Activated CD8-positive, alpha-beta memory T cell treated with anti-CD3 and anti-CD28 coated beads for 36 hours (primary cell): ENCODE results near the gene PSORS1C1. TPM values are rescaled to one million over a fixed set of nuclear protein-coding genes. Genes with fewer than 3 reads are reported as not detected.
"Not testable (repeated sequence)": the region's sequence is repeated elsewhere in the genome, so short reads cannot be mapped to it uniquely, and the experiment has no call there.

ENCODE experiments used
- CTCF ChIA-PET: fragments of 350-600 bp; sonication (Branson Sonifier 250); formaldehyde crosslinking; loops from one replicate; lab custom pipeline; 2021; ENCODE audit warnings: antibody characterized with exemption; lab: Charles Lee
- POLR2A ChIA-PET: fragments of 350-600 bp; sonication (Branson Sonifier 250); formaldehyde crosslinking; loops from one replicate; lab custom pipeline; 2021; ENCODE audit warnings: antibody characterized with exemption; lab: Charles Lee
- total RNA-seq, 2 experiments: library from RNA; stranded (reverse); gene quantifications; one replicate each; pipeline ENCODE4 v1.2.3, GENCODE V29; 2021

Gene PSORS1C1, protein sequence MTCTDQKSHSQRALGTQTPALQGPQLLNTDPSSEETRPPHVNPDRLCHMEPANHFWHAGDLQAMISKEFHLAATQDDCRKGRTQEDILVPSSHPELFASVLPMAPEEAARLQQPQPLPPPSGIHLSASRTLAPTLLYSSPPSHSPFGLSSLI
- not detected for total RNA-seq

DNA sequence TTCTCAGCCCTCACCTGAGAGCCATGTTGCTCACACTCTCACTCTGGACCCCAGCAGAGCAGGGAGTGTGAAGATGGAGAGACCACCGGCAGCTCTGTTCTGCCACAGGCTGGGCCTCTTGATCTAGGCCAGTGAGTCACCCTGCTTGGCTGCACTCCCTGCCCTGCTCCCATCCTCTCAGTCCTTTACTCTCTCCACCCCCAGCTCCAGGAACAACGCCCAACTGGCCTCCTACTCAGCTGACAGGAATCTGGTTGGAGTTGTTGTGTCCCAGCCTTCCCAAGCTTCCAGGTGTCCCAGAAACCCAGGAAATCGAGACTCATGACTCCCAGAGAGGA is at the start of gene PSORS1C1:
Gene PSORS1C1, plus strand, starts transcription at position 260 of the 338 bp plus-strand sequence. CDS start 14,833 bp downstream, outside the sequence.
- CTCF ChIA-PET, result interaction anchor here (1.3 kb wide), 1 partner anchor 28 kb away, joined by 3 read pairs; no protein-coding TSS in a partner anchor
- POLR2A ChIA-PET, result no interaction called here

DNA sequence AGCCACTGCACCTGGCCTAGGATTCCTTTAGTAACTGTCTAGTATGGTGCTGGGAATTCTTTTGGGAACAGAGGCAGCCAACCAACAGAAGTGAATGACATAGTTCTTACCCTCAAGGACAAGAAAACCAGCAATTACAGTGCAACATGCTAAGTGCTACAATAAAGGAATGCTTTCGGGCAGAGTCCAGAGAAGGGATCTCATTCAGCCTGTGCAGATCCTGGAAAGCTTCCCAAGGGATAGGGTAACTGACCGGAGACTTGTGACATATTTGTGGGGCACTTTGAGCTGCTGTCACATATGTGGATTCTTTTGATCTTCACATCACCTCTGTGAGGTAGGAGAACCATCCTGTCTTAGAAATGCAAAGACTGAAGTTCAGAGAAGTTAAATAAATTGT is 49.0 kb upstream of the PSORS1C1 start:
- ChIA-PET POLR2A (interaction anchor here (0.5 kb wide), 1 partner anchor 387 kb away, joined by 3 read pairs; no protein-coding TSS in a partner anchor), CTCF (no interaction called here)

DNA sequence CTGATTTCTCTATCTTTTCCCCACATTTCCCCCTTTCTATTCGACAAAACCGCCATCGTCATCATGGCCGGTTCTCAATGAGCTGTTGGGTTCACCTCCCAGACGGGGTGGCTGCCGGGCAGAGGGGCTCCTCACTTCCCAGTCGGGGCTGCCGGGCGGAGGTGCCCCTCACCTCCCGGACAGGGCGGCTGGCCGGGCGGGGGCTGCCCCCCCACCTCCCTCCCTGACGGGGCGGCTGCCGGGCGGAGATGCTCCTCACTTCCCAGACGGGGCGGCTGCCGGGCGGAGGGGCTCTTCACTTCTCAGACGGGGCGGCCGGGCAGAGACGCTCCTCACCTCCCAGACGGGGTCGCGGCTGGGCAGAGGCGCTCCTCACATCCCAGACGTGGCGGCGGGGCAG is 47.6 kb upstream of the PSORS1C1 start:
- CTCF ChIA-PET, POLR2A ChIA-PET: not testable (repeated sequence)

DNA sequence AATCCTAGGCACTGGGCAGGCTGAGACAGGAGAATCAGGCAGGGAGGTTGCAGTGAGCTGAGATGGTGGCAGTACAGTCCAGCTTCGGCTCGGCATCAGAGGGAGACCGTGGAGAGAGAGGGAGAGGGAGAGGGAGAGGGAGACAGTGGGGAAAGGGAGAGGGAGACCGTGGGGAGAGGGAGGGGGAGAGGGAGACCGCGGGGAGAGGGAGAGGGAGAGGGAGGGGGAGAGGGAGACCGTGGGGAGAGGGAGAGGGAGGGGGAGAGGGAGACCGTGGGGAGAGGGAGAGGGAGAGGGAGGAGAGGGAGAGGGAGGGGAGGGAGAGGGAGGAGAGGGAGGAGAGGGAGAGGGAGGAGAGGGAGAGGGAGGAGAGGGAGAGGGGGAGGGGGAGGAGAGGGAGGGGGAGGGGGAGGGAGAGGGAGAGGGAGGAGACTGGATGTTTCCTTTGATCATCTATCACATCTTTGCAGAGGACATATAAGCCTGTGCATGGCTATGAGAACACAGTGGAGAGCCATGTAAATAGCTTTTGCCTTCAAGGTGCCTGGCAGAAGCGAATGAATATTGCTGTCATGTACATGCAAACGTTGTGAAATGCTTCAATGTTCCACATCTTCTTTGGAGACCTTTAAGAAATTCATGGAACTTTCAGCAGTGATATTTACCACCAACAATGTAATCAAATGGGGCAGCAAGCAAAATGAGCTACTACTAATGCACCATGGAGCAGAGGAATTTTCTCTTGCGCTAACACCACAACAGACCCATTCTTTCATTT is 46.5 kb upstream of the PSORS1C1 start:
- POLR2A ChIA-PET, result not testable (repeated sequence)
- CTCF ChIA-PET, result interaction anchor here (0.7 to 3.2 kb wide), 5 partner anchors 11 to 236 kb away, joined by 3 to 16 read pairs (median 8); partner anchors contain the start of gene VARS2

DNA sequence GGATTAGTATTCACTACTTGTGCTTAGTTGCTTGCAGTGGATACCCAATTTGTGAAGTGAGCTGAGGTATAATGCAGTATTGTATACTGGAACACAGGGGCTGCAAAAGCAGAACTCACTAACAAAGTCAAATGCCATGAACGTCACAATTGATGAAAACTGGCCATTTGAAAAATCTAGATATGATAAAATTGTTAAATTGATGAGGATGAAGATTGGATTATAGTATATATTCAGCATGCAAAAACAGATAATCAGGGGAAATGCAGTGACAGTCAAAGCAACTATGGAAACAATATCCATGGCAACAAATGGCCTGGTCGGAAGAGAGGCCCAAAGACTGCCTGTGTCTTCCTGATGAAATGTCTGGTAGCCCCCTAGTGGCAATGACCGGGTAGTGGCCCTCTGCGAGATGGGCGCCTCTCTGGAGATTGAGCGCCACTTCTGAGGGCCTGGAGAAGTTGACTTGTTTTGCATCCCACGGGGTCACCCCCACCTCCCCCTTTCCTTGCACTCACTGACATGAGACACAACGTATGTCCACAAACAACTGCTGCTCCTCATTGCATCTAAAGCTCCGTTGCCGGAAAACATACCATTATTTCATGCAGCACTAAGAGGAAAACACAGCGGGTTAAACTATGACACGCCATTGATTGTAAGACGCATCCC is 45.8 kb upstream of the PSORS1C1 start:
- ChIA-PET CTCF (interaction anchor here (0.7 to 3.2 kb wide), 6 partner anchors 11 to 237 kb away, joined by 3 to 16 read pairs (median 6); partner anchors contain the start of gene VARS2), POLR2A (no interaction called here)

DNA sequence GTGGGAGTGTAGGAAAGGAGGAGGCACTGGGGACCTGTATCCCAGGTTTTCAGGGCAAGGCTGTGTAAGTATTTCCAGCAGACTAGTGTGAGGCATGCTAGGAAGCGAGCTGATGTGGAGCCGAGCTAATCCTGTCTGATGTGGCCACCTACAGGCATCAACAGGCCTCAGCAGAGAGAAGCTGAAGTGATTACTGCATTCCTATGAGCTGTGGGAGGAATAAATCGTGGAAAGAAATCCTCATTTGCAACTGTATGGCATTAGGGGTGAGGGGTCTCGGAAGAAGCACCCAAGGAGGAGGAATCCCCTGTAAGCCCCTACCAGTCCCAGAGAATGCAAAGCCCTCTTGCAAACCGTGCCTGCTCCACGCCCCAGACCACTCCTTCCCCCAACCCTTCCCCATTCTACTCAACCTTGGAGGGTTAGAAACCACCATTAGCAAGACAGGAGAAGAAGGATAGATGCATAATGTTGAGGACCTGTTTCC is 43.8 kb upstream of the PSORS1C1 start:
- POLR2A ChIA-PET, result no interaction called here
- CTCF ChIA-PET, result interaction anchor here (3.2 kb wide), 1 partner anchor 9 kb away, joined by 16 read pairs; no protein-coding TSS in a partner anchor

DNA sequence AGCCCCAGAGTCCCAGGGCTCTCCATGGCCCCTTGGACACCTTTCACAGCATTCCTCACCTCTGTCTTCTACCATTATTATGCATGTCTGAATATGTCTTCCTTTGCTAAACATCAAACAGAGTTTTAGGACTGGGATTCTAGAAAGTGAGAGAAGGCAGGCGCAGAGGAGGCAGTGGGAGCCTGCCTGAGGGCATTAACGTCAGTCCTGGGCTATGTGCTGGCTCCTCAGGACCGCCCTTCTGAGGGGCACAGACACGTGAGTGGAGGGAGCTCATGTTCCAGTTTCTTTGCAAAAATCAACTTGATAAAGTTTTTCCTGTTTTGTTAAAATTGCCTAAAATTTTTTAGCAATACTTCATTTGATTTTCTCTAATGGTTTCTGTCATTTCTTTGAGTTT is 40.2 kb upstream of the PSORS1C1 start:
- ChIA-PET CTCF (interaction anchor here (0.6 kb wide), 1 partner anchor 118 kb away, joined by 4 read pairs; no protein-coding TSS in a partner anchor), POLR2A (no interaction called here)

DNA sequence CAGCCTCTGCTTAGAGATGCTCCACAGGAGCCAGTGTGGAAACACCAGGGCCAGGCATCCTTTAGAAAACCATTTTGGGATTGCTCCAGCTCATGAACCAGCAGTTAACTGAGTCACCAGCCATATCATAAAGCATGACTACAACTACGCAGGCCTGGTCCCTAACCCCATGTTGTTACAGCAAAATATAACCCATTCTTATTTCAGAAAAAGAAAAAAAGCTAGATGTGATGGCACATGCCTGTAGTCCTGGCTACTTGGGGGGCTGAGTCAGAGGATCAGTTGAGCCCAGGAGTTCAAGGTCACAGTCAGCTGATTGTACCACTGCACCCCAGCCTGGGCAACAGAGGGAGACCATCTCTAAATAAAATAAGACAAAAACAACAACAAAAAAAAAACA is 39.1 kb upstream of the PSORS1C1 start:
- POLR2A ChIA-PET, result no interaction called here
- CTCF ChIA-PET, result no interaction called here

DNA sequence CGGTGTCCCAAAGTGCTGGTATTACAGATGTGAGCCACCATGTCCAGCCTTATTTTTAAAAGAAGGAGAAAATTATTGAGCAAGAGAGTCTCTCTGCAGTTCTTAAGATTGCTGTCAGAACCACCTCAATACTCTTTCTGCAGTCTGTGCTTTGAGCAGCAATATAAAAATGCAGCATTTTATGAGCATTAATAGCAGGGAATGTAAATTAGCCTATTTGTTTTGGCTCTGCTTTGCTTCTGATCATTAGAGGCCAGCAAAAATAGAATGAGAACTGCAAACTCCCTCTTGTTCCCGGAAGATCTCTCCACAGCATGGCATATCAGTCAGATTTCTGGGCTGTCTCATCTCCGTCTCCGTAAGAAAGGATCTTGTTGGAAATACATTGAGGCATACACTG is 38.0 kb upstream of the PSORS1C1 start:
- ChIA-PET CTCF (interaction anchor here (0.8 kb wide), 1 partner anchor 56 kb away, joined by 3 read pairs; no protein-coding TSS in a partner anchor), POLR2A (no interaction called here)

DNA sequence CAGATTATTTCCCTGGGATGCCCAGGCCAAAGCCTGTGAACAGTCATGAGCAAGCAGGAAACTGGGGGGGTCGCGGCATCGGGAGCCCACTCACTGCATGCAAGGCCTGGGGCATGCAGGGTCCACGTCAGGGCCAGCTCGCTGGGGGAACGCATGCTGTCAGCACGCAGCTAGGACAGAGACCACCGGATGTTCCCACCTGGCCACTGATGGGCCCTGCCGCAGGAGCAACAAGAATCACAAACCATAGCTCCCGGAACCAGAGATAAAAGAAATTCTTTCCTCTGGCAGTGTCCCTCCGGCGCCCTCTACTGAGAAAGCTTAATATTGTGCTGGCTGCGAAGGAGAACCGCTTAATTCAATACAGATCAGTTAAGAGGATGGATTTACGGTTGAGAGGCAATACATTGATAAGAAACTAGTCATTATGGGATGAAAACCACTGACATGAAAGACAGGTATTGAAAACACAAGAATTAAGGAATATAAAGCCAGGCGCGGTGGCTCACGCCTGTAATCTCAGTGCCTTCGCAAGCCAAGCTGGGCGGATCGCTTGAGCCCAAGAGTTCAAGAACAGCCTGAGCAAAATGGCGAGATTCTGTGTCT is 34.8 kb upstream of the PSORS1C1 start:
- CTCF ChIA-PET, result interaction anchor here (0.6 to 3.6 kb wide), 19 partner anchors 10 to 424 kb away, joined by 3 to 38 read pairs (median 4); partner anchors contain the start of genes MUC22 and VARS2
- POLR2A ChIA-PET, result interaction anchor here (1.0 kb wide), 1 partner anchor 166 kb away, joined by 5 read pairs; the partner anchor contains the start of gene VARS2

DNA sequence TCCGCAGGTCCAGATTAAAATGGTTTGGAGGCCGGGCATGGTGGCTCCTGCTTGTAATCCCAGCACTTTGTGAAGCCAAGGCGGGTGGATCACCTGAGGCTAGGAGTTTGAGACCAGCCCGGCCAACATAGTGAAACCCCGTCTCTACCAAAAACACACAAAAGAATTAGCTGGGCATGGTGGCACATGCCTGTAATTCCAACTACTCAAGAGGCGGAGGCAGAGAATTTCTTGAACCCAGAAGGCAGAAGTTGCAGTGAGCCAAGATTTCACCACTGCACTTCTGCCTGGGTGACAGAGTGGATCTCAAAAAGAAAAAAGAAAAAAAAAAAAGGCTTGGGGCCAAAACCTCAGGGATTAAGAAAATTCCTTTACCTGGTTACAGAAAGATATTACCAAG is 32.7 kb upstream of the PSORS1C1 start:
- ChIA-PET CTCF (interaction anchor here (0.7 to 6.6 kb wide), 3 partner anchors 167 to 293 kb away, joined by 3 to 34 read pairs (median 4); partner anchors contain the start of gene VARS2), POLR2A (no interaction called here)

DNA sequence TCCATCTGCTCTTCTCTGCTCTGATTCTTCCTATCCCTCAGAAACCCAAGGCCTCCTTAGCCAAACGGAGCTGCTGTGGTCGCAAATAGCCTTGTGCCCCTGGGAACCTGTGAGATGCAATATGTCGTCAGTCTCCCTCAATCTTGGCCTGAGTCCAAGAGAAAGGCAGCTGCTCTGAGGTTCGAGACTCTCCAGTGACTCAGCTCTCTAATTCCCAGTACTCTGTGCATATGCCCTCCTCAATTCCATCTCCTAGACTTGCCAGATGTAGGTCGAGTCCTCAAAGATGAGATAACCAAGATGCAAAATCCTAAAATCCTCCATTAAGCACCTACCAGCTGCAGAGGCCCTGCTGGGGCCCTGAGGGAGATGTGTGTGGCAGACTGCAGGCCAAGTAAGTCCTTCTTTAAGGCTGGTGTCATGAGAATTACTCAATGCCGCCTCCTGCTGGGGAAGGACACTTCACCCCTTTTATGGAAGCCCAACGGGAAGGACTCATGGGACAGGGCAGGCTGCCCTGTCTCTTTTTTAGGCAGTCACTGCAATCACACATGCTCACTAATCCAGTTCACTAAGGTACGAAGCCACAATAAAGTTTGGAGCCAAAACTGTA is 30.8 kb upstream of the PSORS1C1 start:
- POLR2A ChIA-PET, result no interaction called here

DNA sequence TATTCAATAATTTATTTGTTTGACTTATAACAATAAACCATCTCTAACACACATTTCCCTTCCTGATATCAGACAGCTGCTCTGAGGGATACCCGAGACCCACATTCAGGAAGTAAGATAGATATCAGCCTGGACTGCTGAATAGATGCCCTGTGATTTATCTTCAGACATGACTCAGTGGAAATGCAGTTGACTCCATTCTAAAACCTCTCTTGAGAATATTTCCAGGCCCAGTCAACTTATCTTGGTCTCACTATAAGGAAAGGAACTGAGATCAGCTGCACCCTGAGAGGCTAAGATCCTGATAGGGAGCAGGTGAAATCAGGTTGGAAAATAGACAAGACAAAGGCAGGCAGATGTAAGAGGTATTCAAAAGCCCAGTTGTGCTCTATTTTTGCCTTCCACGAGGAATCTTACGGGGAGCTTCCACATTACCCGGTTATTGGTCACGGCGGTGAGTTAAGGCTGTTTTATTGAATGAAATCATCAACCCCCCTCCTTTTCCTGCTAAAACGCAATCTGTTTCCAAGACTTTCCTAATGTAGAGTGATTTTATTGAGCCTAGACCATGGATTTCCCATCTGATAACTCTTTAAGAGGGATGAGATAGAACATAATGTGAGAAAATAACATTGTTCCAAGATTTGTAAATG is 27.7 kb upstream of the PSORS1C1 start:
- CTCF ChIA-PET, result interaction anchor here (0.6 to 6.6 kb wide), 19 partner anchors 9 to 408 kb away, joined by 3 to 34 read pairs (median 3); partner anchors contain the start of genes FLOT1, GTF2H4, PSORS1C1 and VARS2

More for the DNA sequence above, 30.8 kb upstream of the PSORS1C1 start:
- CTCF ChIA-PET, result interaction anchor here (0.9 to 6.6 kb wide), 4 partner anchors 16 to 240 kb away, joined by 3 to 34 read pairs (median 3); partner anchors contain the start of gene VARS2

DNA sequence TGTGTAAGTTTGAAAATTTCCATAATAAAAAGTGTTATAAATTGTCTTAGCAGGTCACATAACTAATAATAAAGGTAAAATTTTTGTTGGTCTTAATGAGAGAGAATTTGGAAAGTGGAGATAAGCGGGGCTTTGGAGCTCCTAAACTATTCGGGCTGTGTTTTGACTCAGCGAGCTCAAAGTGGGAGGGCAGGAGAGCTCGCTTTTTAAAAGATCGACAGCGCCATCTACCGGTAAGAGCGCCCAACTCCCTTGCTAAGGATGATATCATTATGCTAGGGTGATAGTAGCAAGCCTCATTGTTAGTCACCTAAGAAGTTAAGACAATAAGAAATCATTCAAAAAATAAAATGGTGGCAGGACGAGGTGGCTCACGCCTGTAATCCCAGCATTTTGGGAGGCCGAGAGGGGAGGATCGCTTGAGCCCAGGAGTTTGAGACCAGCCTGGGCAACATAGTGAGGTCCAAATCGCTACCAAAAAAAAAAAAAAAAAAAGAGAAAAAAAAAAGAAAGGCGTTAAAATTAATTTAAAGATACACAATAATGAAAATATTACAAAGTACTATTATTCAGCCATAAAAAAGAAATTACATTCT is 27.0 kb upstream of the PSORS1C1 start:
- CTCF ChIA-PET, result interaction anchor here (0.5 to 6.6 kb wide), 21 partner anchors 9 to 847 kb away, joined by 3 to 34 read pairs (median 3); partner anchors contain the start of genes FLOT1, GTF2H4, MDC1 and PSORS1C1

More for the DNA sequence above, 27.7 kb upstream of the PSORS1C1 start:
- POLR2A ChIA-PET, result no interaction called here

DNA sequence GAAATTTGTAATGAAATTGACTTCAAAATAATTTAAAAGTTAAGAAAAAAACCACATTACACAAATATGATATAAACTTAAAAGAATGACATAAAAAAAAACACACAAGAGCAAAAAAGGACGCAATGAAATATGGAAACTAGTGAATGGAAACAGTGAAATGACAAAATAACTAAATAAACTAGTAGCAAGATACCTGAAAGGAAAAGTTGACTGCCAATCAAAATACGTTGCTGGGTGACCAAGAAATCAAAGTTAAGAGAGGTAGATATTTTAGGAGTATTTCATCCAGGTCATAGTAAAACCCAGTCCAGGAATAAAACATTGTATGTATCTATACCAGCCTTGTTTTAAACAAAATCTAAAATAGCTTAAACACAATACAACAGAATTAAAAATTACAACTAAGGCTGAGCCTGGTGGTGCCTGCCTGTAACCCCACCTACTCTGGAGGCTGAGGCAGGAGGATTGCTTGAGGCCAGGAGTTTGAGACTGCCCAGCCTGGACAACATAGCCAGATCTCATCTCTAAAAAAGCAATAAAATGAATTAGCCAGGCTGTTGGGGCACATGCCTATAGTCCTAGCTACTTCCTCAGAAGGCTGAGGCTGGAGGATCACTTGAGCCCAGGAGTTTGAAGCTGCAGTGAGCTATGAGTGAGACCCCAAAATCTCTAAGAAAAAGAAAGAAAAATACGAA is 24.2 kb upstream of the PSORS1C1 start:
- POLR2A ChIA-PET, result interaction anchor here (0.6 kb wide), 1 partner anchor 11 kb away, joined by 4 read pairs; no protein-coding TSS in a partner anchor
- CTCF ChIA-PET, result interaction anchor here (0.8 to 4.4 kb wide), 3 partner anchors 11 to 180 kb away, joined by 3 to 18 read pairs (median 3); no protein-coding TSS in a partner anchor

More for the DNA sequence above, 27.0 kb upstream of the PSORS1C1 start:
- POLR2A ChIA-PET, result no interaction called here

DNA sequence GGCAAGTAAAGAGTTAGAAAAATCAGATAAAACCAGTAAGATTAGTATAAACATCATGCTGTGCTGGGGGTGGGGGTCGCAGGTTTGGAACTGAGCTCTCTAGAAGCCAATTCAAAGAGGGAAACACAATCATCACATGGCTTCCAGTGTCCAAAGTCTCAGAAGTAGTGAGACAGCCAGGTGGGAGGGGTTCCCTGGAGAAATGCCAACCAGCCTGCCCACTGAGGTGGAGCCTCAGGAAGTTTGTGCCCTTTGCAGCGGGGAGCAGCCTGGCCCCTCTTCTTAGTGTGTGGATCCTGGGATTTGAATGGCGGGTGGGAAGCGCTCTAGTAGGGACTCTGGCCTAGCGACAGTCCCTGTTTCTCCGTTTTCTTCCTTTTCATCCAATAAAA is 23.6 kb upstream of the PSORS1C1 start:
- ChIA-PET POLR2A (no interaction called here), CTCF (interaction anchor here (0.8 to 4.4 kb wide), 3 partner anchors 11 to 181 kb away, joined by 3 to 18 read pairs (median 3); no protein-coding TSS in a partner anchor)
